K562 (cell line): ENCODE measurements around the gene SLC17A9. TPM values are rescaled to one million over a fixed set of nuclear protein-coding genes. Genes with fewer than 3 reads are reported as not detected.

ENCODE experiments used
- ATAC-seq: fragments of 200-7000 bp; cut with Tn5 transposase; 3 replicates; pipeline ENCODE4 v1.9.1; 2020; ENCODE audit warnings: moderate library complexity
- BruUV-seq: library from RNA; stranded (reverse); fragments of 400-500 nt; replicated peaks from 2 replicates; lab custom pipeline; 2021; lab: Mats Ljungman, UMichigan
- CTCF ChIA-PET: fragments of 300-600 bp; formaldehyde crosslinking; extraction: SDS; loops from one replicate; lab custom pipeline; 2021; ENCODE audit warnings: low intra/inter-chr PET ratio; lab: Yijun Ruan, JAX
- POLR2A ChIA-PET: fragments of 300-600, 350-650 bp; sonication (Branson Sonifier 250); formaldehyde crosslinking; extraction: SDS; loops from one replicate; lab custom pipeline; 2021; ENCODE audit warnings: antibody characterized with exemption, inconsistent platforms; lab: Yijun Ruan, JAX
- DNase-seq, 4 experiments: peaks; one replicate each; pipeline versions ENCODE4 v3.0.0 to v3.0.0-alpha.2; 2011 to 2018; ENCODE audit warnings: low spot score in 3 of 4, mixed read lengths in 3 of 4; ENCODE audit errors: extremely low read depth in 1 of 4
- FAIRE-seq: peaks from 2 replicates; lab custom pipeline; 2011; peaks lifted over from hg19 to GRCh38; lab: Jason Lieb, UNC
- H2AFZ ChIP-seq: 2 replicates; pipeline ENCODE4 v1.6.0; 2011; ENCODE audit warnings: low read depth, low read length, control low read depth, inconsistent platforms
- H3K27ac ChIP-seq: fragments of 200-600 bp; 3 replicates; pipeline ENCODE4 v1.8.0; 2011; ENCODE audit warnings: low read depth, mild to moderate bottlenecking, control low read depth, inconsistent platforms, low read length, moderate library complexity, mixed read lengths; ENCODE audit errors: extremely low read depth
- H3K27me3 ChIP-seq, 2 experiments: fragments of 300-600 bp in 1 of 2; 2 replicates in 1 of 2; 3 replicates in 1 of 2; pipeline versions ENCODE4 v1.6.0 to v1.8.0; 2011; ENCODE audit warnings: inconsistent platforms in 2 of 2, low read length in 2 of 2, mild to moderate bottlenecking in 1 of 2, mixed read lengths in 1 of 2, moderate library complexity in 1 of 2; ENCODE audit not compliant: control insufficient read depth in 2 of 2, insufficient read depth in 2 of 2
- H3K36me3 ChIP-seq: fragments of 300-600 bp; 3 replicates; pipeline ENCODE4 v1.8.0; 2011; ENCODE audit warnings: mild to moderate bottlenecking, low read length, inconsistent platforms; ENCODE audit not compliant: control insufficient read depth, insufficient read depth
- H3K4me1 ChIP-seq, 2 experiments: fragments of 200-600 bp in 1 of 2; replicated peaks in 1 of 2; 2 replicates in 1 of 2; 3 replicates in 1 of 2; pipeline versions ENCODE4 v1.5.1 to v1.8.0; 2011; ENCODE audit warnings: inconsistent platforms in 2 of 2, low read length in 2 of 2, mild to moderate bottlenecking in 1 of 2, mixed read lengths in 1 of 2, moderate library complexity in 1 of 2; ENCODE audit not compliant: control insufficient read depth in 2 of 2, insufficient read depth in 2 of 2
- H3K4me2 ChIP-seq: 2 replicates; pipeline ENCODE4 v1.6.1; 2011; ENCODE audit warnings: low read length, control low read depth, inconsistent platforms, mixed read lengths; ENCODE audit not compliant: insufficient read depth
- H3K4me3 ChIP-seq: fragments of 200-600 bp; sonication (generic), shearing (Covaris generic); 2 replicates; pipeline ENCODE4 v1.5.1; 2016; ENCODE audit warnings: control low read depth, inconsistent platforms
- H3K79me2 ChIP-seq: fragments of 200-600 bp; 3 replicates; pipeline ENCODE4 v1.8.0; 2011; ENCODE audit warnings: low read length, inconsistent platforms; ENCODE audit not compliant: control insufficient read depth, insufficient read depth
- H3K9ac ChIP-seq, 2 experiments: 2 replicates each; pipeline versions ENCODE4 v1.6.0 to v1.6.1; 2011; ENCODE audit warnings: low read depth in 2 of 2, low read length in 2 of 2, control low read depth in 1 of 2, inconsistent platforms in 1 of 2, mild to moderate bottlenecking in 1 of 2, mixed read lengths in 1 of 2; ENCODE audit not compliant: insufficient read depth in 1 of 2
- H3K9me1 ChIP-seq: one replicate; pipeline ENCODE4 v1.6.0; 2011; ENCODE audit warnings: inconsistent platforms, mild to moderate bottlenecking, low read length, moderate library complexity; ENCODE audit not compliant: control insufficient read depth, insufficient read depth
- H3K9me3 ChIP-seq: replicated peaks from 2 replicates; pipeline ENCODE4 v1.5.1; 2011; ENCODE audit warnings: low read depth, low read length, inconsistent platforms; ENCODE audit not compliant: control insufficient read depth, insufficient read depth
- H4K20me1 ChIP-seq: replicated peaks from 2 replicates; pipeline ENCODE4 v1.6.1; 2011; ENCODE audit warnings: low read length, inconsistent platforms, mixed read lengths; ENCODE audit not compliant: control insufficient read depth, insufficient read depth
- CLOCK ChIP-seq: fragments of 250-450 bp; sonication (Bioruptor Pico); IDR thresholded peaks from 2 replicates; pipeline ENCODE4 v1.4.0; 2020; ENCODE audit warnings: mild to moderate bottlenecking, moderate library complexity, borderline replicate concordance
- CREB1 ChIP-seq, 2 experiments: sonication (generic) in 1 of 2; formaldehyde crosslinking in 1 of 2; IDR thresholded peaks; 2 replicates each; pipeline versions ENCODE4 v1.6.1 to v1.8.0; 2012 to 2022; ENCODE audit warnings: inconsistent platforms in 1 of 2, mild to moderate bottlenecking in 1 of 2, missing genetic modification reagents in 1 of 2, moderate library complexity in 1 of 2
- E2F1 ChIP-seq: sonication (generic); formaldehyde crosslinking; IDR thresholded peaks from 2 replicates; pipeline ENCODE4 v1.8.1; 2023; ENCODE audit warnings: mild to moderate bottlenecking, missing genetic modification reagents, moderate library complexity
- SMAD3 ChIP-seq: fragments of 450-650 bp; formaldehyde crosslinking; conservative IDR thresholded peaks from 2 replicates; pipeline ENCODE4 v1.4.0; 2020; ENCODE audit warnings: mild to moderate bottlenecking
- ZNF24 ChIP-seq: fragments of 450-650 bp; IDR thresholded peaks from 2 replicates; pipeline ENCODE4 v1.6.1; 2016
- ZNF3 ChIP-seq: fragments of 250-450 bp; sonication (Bioruptor Pico); IDR thresholded peaks from 2 replicates; pipeline ENCODE4 v1.5.0; 2021; ENCODE audit warnings: mild to moderate bottlenecking, moderate library complexity
- ZNF354B ChIP-seq: fragments of 250-450 bp; sonication (Bioruptor Pico); IDR thresholded peaks from 2 replicates; pipeline ENCODE4 v1.4.0; 2020
- ZNF766 ChIP-seq: fragments of 200-800 bp; sonication (Bioruptor generic); conservative IDR thresholded peaks from 2 replicates; pipeline ENCODE4 v1.6.1; 2016; ENCODE audit warnings: missing genetic modification characterization, missing compliant biosample characterization
- WGBS: fragments of 100-300 bp; shearing (Covaris generic); methylation state at CpG from one replicate; pipeline ENCODE4 v1.1.6; 2016; ENCODE audit warnings: low coverage, mixed read lengths; ENCODE audit not compliant: insufficient coverage; ENCODE audit errors: missing lambda C conversion rate; 5-methylcytosine and 5-hydroxymethylcytosine counted together
- in situ Hi-C: fragments of 300-500 bp; cut with MboI; formaldehyde crosslinking; loops from 4 replicates; pipeline ENCODE4 v1.15.0; 2018; ENCODE audit warnings: inconsistent platforms, mixed read lengths
- intact Hi-C: fragments of 100-400 bp; cut with micrococcal nuclease; formaldehyde crosslinking; loops from 2 replicates; pipeline ENCODE4 v1.14.2; 2022
- polyA plus RNA-seq, 8 experiments: library from polyadenylated mRNA; depleted of rRNA in 4 of 8; stranded (reverse) in 5 of 8; unstranded in 3 of 8; fragments of >200 nt; fragmentation: Nextera tagmentation in 2 of 8; fragmentation: Illumina TruSeq in 1 of 8; extraction: Ambion mirVana in 2 of 8; extraction: Trizol in 1 of 8; gene quantifications; 2 replicates each; pipeline versions ENCODE4 v1.2.1 to v1.2.3, GENCODE V29; 2011 to 2014; ENCODE audit warnings: inconsistent platforms in 1 of 8, missing spikeins in 1 of 8
- total RNA-seq, 7 experiments: library from RNA; depleted of rRNA in 6 of 7; stranded (reverse); fragments of >200 nt in 6 of 7; fragmentation: Illumina TruSeq in 2 of 7; extraction: Trizol in 2 of 7; gene quantifications; 2 replicates each; pipeline versions ENCODE4 v1.2.1 to v1.2.3, GENCODE V29; 2011 to 2021; ENCODE audit warnings: low replicate concordance in 1 of 7

The SLC17A9 gene
- total and polyA plus RNA-seq, 9 of the 15 experiments (the other 6 are each of a cell fraction or from before 2014, with no cell fraction given) = 0.04 to 0.31 TPM; not detected in 7

GRCh38 chr20:62970307-62971210 lies 18.1 kb downstream of the SLC17A9 start:
- H3K27me3 ChIP-seq = peaks cover 31 to 94% of the 10 kb centered on the region in 2 experiments
- H4K20me1 ChIP-seq = peaks cover 3% of the 10 kb centered on the region; the same call in 1 of the 2 replicates
- WGBS = 3% methylated on average over 25 of the region's 33 CpGs
- no peak overlapping the region for H3K4me2 ChIP-seq
- H3K36me3 ChIP-seq = no peaks in the 10 kb centered on the region
- DNase-seq (no peak), ATAC-seq (no peak), FAIRE-seq (no peak)
- in situ Hi-C loops (no loop called here), intact Hi-C loops (no loop called here)
- H3K27ac ChIP-seq = no peak overlapping the region
- H3K79me2 ChIP-seq = no peaks in the 10 kb centered on the region
- H3K9me3 ChIP-seq = no peaks in the 10 kb centered on the region
- H3K4me3 ChIP-seq = no peak overlapping the region
- ChIA-PET POLR2A (interaction anchor here (0.6 to 1.0 kb wide), 5 partner anchors 8 to 45 kb away, joined by 3 to 5 read pairs (median 3); no protein-coding TSS in a partner anchor), CTCF (no interaction called here)
- H3K9ac ChIP-seq = peak overlapping the region in 1 of 2 experiments; percentile 64; a peak in 1 of 4 replicates
- H2AFZ ChIP-seq = no peak overlapping the region
- BruUV-seq = no TSS peak
- H3K9me1 ChIP-seq = no peaks in the 10 kb centered on the region
- TF ChIP-seq ZNF3 (CRISPR knock-in tag) = no peak
- no peak for TF ChIP-seq CLOCK
- no peak for TF ChIP-seq SMAD3 (CRISPR knock-in tag)
- TF ChIP-seq ZNF766 (CRISPR knock-in tag) = no peak
- no peak for TF ChIP-seq ZNF24
- TF ChIP-seq E2F1 (CRISPR knock-in tag) = no peak
- TF ChIP-seq CREB1 (IDR thresholded peaks at IDR 0.05) = no peak
- TF ChIP-seq CREB1 (CRISPR knock-in tag; IDR thresholded peaks at IDR 0.05) = no peak
- no peak for TF ChIP-seq ZNF354B
- H3K4me1 ChIP-seq = peaks cover 0 to 42% of the 10 kb centered on the region in 2 experiments; a peak in 3 of 5 replicates
